ENCODE data around the gene EDARADD.

- TF ChIP-seq EZH2phosphoT487 (IDR thresholded peaks at IDR 0.05; ENCODE audit: low read depth) (no peak), CTCF (IDR thresholded peaks at IDR 0.05; ENCODE audit: low read depth, low read length) (no peak)
These were observed 129.0 kb downstream of the EDARADD start for GRCh38 chr1:236522937-236523703.

Data from OCI-LY3 (cell line).